GM19238 (cell line): ENCODE results near the gene SDR39U1.

Experiments
- DNase-seq: peaks from one replicate; pipeline ENCODE4 v3.0.0; 2011; ENCODE audit warnings: low spot score; ENCODE audit not compliant: insufficient read length

SDR39U1 gene

DNA sequence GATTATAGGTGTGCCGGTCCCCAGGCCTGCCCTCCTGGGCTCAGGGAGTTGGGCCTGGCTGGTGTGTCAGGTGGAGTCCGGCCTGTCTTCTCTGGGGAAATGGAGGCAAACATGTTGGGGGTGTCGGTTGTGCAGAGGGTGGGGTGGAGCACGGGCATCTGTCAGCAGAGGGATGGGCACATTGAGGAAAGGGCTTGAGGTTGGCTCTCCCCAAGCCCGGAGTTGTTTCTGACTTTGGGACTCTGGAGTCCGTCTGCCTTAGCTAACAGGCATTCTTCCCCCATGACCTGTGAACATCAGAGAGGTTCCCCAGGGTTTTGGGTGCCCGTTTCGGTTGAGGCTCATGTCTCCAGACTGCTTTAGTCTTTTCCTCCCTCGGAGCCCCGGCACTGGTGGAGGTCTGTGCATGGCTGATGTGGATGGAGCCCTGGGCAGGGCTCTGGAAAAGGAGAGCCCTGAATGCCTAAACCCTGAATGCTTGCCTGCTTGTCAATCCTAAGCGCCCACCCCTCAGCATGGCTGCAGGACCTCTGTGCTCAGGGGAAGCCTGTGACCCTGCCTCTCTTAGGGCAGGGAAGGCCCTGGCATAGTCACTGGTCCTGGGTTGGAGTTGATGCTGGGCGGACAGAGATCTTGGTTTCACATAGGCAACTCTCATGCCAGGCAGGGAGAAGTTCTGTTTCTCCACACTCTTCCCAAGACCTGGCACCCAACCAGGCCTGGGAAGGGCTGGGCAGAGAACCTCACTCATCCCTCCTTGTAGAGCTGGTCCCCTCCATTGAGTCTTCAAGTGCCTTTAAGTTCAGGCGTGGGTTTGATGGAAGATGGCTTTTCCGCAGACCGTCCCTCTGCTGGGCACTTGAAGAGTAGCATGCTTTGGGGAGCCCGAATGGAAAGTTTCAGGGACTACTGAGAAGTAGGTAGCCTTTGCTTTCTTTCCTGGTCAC, 30.9 kb downstream of the SDR39U1 start:
- peak; percentile 45 for DNase-seq

DNA sequence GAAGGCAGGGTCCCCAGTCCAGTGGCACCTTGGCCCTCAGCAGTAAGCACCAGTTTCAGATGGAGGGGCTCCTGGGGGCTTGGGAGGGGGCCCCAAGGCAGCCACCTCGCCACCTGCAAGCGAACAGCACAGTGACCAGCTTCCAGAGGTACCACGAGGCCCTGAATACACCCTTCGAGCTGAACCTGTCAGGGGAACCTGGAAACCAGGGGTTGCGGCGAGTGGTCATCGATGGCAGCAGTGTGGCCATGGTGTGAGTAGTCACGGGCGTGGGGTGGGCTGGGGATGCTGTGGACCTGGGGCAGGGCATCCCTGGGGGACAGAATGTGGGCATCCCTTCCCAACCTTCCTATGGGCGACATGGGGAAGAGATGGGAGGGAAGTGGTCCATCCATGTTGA, 32.6 kb downstream of the SDR39U1 start:
- no peak for DNase-seq

DNA sequence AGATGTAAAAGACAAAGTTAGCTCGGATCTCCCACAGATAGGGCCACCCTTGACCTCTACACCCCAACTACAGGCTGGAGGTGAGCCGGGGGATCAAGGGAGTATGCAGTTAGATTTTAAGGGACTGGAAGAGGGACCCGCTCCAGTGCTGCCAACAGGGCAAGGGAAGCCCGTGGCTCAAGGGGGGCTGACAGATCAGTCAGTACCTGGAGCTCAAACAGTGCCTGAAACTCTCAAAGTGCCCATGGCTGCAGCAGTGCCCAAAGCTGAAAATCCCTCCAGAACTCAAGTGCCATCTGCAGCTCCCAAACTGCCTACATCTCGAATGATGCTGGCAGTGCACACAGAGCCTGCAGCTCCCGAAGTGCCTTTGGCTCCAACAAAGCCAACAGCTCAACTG, 33.4 kb downstream of the SDR39U1 start:
- DNase-seq, result no peak

DNA sequence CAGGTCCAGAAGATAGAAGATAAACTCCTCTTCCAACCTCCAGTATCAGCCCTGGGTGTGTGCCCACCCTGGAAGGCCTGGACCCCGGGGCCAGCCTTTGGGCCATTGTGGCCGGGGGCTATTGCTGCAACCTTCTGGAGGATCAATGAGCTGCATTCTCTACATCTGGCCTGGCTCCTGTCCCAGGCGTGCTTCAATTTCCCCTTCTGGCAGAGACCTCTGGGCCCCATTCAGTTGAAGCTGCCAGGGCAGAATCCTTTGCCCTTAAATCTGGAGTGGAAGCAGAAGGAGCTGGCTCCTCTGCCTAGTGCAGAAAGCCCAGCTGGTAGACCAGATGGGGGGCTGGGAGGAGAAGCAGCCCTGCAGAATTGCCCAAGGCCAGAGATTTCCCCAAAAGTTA, 33.8 kb downstream of the SDR39U1 start:
- no peak for DNase-seq

DNA sequence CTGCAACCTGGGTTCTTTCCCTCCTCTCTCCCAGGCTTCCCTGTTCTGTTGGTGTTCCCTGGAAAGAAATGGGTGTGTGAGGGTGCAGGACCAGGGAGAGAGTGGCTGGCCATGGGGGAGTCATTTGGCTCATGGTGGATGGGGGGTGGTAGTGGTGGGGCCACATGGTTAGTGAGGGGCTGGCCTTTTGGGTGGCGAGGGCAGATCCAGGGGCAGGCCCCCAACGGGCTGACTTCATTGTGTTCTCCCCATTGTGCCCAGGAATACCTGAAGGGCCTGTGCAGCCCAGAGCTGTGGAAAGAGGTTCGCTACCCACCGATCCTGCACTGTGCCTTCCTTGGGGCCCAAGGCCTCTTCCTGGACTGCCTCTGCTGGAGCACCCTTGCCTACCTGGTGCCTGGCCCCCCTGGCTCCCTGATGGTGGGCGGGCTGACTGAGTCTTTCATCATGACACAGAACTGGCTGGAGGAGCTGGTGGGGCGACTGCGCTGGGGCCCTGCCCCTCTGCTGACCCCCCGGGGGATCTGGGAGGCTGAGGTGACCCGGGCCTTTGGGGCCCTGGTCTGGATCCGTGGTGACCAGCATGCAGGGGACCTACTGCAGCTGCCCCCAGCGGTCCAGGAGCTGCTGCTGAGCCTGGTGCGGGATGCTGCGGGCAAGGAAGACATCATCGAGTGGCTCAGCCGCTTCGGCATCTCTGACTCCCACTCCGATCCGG, 34.8 kb downstream of the SDR39U1 start:
- no peak for DNase-seq

DNA sequence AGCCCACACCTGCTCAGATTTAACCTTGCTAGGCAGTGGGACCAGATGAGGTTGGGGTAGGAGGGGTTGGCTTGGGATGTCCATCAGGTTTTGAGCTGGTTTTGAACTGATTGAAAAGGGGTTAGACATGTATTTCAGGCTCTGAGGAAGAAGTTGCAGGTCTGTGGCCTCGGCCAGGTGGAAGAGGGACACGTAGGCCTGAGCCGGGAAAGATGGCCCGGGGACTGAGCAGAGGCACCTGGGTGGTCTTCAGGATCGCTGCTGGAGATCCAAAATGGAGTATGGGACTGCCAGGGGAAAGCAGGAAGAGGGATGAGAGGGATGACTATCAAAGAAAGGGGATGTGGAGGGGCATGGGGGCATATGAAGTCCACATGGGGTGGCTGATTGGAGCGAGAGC, 36.2 kb downstream of the SDR39U1 start:
- no peak for DNase-seq

DNA sequence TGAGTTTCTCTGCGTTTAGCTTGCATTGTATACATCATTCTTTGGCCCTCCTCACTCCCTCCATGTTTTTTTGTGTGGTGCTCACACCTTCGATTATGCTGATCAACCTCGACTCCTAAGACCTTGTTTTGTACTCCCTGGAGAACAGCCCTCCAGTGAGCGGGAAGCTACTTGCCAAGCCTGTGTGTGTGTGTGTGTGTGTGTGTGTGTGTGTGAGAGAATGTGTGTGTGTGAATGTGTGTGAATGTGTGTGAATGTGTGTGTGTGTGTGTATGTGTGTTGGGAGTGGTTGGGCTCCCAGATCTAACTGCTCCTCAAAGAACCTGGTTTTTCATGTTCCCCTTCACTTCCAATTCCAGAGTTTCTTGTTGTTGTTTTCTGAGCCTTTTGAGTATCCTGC, 37.8 kb downstream of the SDR39U1 start:
- no peak for DNase-seq

DNA sequence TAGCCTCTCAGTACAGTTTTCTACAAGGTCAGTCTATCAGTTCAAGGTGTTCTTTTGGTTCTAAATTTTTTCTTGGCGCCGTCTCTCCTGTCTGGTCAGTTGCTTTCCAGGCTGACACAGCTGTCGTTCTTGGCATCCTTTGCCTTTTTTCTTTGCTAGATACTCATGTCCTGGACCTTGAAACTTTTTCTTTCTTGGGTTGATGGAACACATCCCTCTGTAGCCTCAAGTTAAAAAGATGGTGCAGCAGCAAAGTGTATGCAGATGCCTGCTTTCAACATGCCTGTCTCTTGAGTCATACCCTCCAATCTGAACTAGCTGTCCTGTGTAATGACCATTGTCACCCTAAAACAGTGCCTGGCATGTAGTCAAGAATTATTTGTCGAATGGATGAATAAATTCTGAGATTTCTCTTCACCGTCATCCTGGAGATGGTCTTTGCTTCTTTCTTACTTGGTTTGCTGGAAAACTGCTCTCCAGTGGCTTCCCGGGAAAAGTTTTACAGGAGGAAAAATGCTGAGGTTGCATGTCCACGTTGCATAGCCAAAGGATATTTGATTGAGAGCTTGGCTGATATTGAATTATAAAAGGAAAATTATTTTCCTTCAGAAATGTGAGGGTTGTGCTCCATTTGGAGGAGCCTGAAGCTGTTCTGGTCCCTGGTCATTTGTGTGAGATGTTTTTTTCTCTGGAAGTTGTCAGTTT, 39.1 kb downstream of the SDR39U1 start:
- DNase-seq, result no peak

DNA sequence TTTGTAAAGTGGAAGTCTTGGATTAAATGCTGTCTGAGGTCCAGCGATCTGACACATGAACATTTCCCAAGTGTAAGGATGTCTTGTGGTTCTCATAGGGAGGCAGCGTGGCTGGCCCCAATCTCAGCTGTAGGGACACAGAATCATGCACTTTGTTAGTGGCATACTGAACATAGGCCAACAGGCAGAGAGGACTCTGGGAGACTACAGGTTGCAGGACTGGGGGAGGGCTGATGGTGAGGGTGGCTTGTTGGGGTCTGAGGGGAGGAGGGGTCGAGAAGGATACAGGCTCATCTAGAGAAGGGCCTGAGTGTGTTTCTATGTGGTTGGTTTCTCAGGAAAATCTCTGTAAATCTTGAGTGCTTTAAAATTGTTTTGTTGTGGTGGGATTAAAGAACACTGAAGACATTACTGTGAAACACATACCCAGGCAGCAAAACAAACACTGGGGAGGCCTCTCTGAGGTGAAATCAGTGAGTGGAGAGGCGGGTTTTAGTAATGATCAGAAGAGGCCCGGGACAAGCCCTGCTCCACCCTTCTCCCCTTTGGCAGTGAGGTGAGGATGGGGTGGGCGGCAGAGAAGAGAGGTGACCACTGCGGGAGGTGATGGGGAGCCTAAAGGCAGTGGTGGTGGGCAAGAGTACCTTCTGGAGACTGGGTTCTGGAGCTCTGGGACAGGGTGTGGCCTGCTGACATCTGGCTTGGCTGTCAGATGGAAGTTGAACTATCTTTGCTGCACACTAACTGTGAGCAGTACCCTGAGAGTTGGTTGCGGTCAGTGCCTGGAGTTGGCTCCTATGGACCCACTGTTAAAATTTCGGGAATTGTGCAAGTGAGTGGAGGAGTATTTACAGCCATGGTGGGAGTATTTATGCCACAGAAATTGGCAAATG, 40.5 kb downstream of the SDR39U1 start:
- DNase-seq, result no peak

DNA sequence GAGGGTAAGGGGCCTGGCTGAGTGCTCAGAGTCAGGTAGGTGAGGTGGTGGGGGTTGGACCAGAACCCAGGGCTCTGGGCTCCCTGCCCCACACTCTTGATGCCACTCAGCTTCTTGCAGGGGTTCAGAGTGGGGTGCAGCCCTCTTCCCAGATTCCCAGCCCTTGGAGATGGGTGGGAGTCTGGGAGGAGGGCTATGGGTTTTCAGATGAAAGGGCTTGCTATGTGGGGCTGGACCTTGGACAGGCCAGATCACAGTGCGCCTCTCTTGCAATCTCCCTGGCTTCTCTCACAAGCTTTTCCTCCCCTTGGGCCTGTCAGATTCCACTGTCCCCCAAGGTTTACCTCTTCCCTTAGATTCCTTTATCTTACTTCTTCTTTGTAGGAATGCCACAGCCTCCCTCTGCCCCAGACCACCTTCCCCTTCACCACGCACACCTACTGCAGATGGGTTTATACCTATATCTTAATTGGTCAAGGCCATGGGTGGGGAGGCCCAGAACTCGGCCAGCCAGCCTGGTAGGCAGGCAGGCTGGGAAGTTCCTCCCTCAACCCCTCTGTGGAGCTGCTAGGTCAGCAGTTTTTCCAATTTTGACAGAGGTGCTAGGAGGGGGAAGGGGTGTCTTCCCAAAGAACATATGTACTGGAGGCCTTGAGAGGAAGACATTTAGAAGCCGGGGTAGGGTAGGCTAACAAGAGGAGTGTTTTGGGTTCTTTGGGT, 42.4 kb downstream of the SDR39U1 start:
- no peak for DNase-seq

DNA sequence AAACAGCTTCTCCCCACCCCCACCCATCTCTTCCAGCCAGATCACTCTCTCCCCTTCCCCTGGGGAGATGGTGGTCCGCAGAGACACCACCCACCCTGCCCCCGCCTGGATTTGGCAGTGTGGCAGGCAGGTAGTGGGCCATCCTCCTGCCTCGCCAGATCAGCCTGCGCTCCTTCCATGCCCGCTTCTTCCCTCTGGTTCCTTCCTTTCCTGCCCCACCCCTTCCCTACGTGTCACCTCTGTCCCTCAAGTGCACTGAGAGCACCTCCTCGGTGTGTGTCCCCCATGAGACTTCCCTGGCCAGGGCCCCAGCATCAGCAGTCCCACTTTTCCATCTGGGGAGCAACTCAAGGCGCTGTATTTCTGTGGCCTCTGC, 43.1 kb downstream of the SDR39U1 start:
- DNase-seq, result no peak

DNA sequence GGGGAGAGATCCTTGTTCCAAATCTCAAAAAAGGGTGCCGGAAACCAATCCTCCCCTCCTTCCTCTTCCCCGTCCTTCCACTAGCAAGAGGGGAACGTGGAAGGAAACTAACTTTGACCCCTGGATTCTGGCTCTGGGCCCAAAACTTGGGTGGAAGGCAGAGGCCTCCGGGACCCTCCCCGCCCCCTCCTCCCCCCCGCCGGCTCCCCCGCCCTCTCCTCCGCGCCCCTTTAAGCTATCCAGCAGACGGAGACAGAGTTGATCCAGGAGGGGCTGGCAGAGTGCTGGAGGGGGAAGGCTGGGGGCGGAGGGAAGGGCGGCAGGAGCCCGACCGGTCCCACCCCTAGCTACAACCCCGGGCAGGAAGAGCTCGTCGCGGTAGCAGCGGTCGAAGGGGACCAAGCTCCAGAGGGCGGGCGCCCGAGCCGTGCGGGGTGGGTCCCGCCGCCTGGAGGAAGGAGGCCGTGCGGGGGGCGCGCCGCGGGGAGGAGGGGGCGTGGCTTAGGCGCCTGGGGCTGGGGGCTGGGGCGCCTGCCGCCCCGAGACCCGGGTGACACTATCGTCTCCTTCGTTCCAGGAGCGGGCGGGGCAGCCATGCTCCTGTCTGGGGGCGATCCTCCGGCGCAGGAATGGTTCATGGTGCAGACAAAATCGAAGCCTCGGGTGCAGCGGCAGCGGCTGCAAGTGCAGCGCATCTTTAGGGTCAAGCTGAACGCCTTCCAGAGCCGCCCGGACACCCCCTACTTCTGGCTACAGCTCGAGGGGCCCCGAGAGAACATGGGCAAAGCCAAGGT, 43.7 kb downstream of the SDR39U1 start, which contains the start of gene NYNRIN:
Gene NYNRIN (plus strand): TSS at position 351 of the 794 bp plus-strand sequence. CDS start 244 bp downstream, at position 595.
- DNase-seq, result no peak

DNA sequence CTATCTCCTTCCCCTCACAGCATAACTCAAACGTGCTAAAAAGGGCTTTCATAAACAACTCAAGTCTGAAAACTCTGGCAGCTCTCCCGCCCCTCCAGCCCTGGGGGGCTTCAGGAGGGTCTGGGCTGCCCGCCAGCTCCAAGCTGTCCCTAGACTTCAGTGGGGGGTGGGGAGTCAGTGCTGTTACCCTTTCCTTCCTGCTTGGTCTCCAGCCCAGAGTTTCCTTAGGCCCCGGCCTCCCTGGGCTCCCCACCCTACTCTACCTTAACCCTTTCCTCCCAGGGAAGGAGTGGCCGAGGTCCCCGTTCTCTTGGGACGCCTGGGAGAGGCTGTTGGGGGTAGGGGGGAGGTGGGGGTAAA, 44.3 kb downstream of the SDR39U1 start:
- DNase-seq, result no peak

DNA sequence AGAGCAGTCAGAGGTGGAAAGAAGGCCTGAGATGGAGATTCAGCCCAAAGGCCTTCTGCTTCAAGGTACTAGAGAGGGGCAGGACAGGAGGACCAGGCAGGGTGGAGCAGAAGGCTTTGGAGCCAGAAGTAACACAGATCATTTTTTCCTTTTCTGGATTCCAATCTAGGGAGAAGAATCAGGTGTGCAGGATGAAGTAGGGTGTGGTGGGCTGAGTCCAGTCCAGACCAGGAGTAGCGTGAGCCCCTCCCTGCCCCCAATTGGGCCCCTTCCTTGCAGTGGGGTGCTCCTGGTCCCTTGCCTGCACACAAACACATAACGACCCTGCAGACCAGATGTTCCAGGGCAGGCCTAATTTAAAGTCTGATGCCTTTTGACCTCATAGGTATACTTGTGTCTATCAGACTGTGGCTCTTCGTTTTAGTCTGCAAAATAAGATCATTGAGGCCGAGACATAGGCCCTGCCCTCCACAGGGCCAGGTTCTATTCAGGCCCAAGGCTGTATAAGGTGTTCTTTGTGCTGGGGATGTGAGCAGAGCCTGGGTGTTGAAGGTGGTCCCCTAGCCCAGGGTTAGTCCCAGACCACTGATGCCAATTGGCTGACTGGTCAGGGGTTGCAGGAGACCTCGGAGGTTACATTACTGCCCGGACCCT, 44.8 kb downstream of the SDR39U1 start:
- no peak for DNase-seq

DNA sequence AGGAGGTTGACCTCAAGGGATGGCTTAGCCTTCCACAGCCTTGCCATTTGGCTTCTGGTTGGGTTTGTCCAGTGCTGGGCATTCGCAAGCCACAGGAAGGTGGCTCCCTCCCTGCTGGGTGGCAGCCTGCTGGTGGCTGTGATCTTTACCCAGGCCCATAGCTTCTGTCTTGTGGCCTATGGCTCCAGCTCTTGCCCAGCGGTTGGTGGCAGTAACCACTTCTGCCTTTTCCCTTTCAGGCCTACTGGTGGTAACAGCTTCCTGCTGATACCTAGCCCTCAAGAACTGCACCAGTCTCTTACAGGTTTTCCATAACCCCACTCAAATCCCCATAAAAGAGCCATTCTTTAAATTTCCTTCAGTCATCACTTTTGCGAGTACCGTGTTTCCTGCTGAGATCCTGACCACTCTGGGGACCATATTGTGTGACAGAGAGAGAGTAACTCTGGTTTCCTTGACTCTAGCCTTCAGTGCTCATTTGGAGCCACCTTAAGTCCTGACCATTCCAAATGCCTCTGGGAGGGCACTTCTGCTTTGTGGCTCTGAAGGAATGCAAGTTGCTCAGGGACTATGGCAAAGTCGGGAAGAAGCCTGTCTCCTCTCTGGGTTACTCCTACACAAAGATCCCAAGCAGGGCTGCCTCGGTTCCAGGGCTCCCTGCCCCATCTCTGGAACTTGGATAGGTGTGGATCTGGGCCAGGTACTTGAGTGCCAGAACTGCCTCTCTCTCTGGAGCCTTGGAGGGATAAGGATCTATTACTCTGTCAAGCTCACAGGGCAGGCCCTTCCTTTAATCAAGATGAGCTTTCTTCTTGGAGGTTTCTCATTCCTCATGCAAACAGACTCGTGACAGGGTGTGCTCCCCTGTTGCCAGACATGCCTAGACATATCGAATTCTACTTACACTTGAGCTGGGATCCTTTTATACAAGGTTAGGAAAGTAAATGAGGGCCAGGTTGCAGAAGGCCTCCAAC, 46.7 kb downstream of the SDR39U1 start:
- DNase-seq, result no peak

DNA sequence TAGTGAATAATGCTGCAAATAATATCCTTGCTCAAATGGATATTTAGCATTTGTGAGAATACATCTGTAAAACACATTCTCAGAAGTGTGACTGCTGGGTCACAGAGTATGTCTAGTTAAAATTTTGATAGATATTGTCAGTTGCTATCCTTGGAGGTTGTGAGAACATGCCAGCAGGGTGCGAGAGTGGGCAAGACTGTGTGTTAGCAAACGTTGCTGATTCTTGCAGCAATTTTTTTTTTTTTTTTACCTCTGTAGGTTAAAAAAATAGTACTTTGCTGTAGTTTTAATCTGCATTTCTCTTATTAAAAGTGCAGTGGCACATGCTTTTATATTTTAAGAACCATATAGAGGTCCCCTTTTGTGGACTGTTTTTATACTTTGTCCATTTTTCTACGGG, 48.3 kb downstream of the SDR39U1 start:
- no peak for DNase-seq

DNA sequence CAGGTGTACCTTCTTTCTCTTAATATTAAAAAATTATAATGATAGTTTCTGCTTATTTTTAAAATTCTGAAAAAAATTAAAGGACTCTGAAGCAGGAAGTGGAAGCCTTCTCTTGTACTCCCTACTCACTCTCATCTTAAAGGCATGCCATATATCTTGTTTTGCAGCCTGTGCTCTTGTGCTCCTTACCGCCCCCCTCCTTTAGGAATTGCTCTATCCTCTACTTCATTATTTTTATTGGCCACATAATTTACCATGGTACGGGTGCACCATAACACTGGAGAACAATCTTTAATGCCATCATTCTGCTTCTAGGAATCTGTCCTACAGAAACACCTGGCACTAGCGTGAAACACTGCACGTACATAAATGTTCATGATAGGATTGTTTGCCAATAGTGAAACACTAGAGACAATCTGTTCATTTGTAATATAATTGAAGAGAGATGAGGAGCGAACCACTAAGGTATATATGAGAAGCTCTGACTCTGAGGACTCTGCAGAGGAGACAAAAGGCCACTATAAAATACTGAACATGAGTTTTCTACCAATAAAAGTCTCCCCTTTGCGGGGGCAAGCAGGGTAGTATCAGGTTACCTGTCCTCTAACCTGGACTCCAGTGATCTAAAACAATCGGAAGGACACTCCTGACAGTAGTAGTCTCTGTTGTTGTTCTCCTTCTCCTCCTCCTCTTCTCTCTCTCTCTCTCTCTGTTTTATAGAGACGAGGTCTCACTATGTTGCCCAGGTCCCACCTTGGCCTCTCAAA, 50.1 kb downstream of the SDR39U1 start:
- no peak for DNase-seq
